Smooth muscle cell (in vitro differentiated cells): ENCODE measurements around the gene PLAA. TPM values are rescaled to one million over a fixed set of nuclear protein-coding genes. Genes with fewer than 3 reads are reported as not detected.

Experiments
- DNase-seq: peaks from one replicate; lab custom pipeline; 2025; ENCODE audit not compliant: unreplicated experiment; lab: John Stamatoyannopoulos, UW
- H2AFZ ChIP-seq: fragments of 200-600 bp; sonication (generic); 2 replicates; pipeline ENCODE4 v1.6.0; 2016; ENCODE audit warnings: antibody characterized with exemption, low read depth, mild to moderate bottlenecking
- H3F3A ChIP-seq: fragments of 200-600 bp; sonication (generic); 2 replicates; pipeline ENCODE4 v1.6.0; 2017; ENCODE audit warnings: antibody characterized with exemption, low read depth
- H3K27ac ChIP-seq: fragments of 200-600 bp; sonication (generic); 2 replicates; pipeline ENCODE4 v1.5.1; 2016; ENCODE audit warnings: low read depth, mild to moderate bottlenecking
- H3K27me3 ChIP-seq: fragments of 200-600 bp; sonication (generic); 2 replicates; pipeline ENCODE4 v1.6.1; 2016; ENCODE audit warnings: low read depth, mild to moderate bottlenecking
- H3K36me3 ChIP-seq: fragments of 200-600 bp; sonication (generic); 2 replicates; pipeline ENCODE4 v1.5.1; 2016; ENCODE audit warnings: low read depth
- H3K4me1 ChIP-seq: fragments of 200-600 bp; sonication (generic); 2 replicates; pipeline ENCODE4 v1.5.1; 2016; ENCODE audit warnings: low read depth
- H3K4me2 ChIP-seq: fragments of 200-600 bp; sonication (generic); 2 replicates; pipeline ENCODE4 v1.6.0; 2016; ENCODE audit warnings: mild to moderate bottlenecking
- H3K4me3 ChIP-seq: fragments of 200-600 bp; sonication (generic); 2 replicates; pipeline ENCODE4 v1.5.1; 2016; ENCODE audit warnings: mild to moderate bottlenecking
- H3K79me2 ChIP-seq: fragments of 200-600 bp; sonication (generic); 2 replicates; pipeline ENCODE4 v1.6.0; 2016; ENCODE audit warnings: low read depth, mild to moderate bottlenecking
- H3K9ac ChIP-seq: fragments of 200-600 bp; sonication (generic); 2 replicates; pipeline ENCODE4 v1.6.0; 2016; ENCODE audit warnings: low read depth
- H3K9me3 ChIP-seq: fragments of 200-600 bp; sonication (generic); replicated peaks from 2 replicates; pipeline ENCODE4 v1.5.1; 2016; ENCODE audit warnings: low read depth
- H4K20me1 ChIP-seq: fragments of 200-600 bp; sonication (generic); 2 replicates; pipeline ENCODE4 v1.6.0; 2016; ENCODE audit warnings: low read depth
- WGBS: methylation state at CpG from one replicate; pipeline ENCODE4 v1.1.7; 2016; ENCODE audit warnings: low lambda C conversion rate; 5-methylcytosine and 5-hydroxymethylcytosine counted together
- polyA plus RNA-seq: library from polyadenylated mRNA; unstranded; fragments of >200 nt; fragmentation: Nextera tagmentation; extraction: Ambion mirVana; gene quantifications from 2 replicates; pipeline ENCODE4 v1.2.1, GENCODE V29; 2016
- total RNA-seq: library from RNA; depleted of rRNA; stranded (reverse); fragments of >200 nt; gene quantifications from 2 replicates; pipeline ENCODE4 v1.2.3, GENCODE V29; 2014
- TF ChIP-seq, protein P1 (sequence below): fragments of 200-600 bp; sonication (generic); IDR thresholded peaks from 2 replicates; pipeline ENCODE4 v1.5.1; 2017; ENCODE audit warnings: borderline replicate concordance, mild to moderate bottlenecking, antibody characterized with exemption; ENCODE audit not compliant: insufficient read depth, poor library complexity, severe bottlenecking

The PLAA gene
- 30.3 and 37.7 TPM in 2 replicates for total RNA-seq
- 31.2 and 32.3 TPM in 2 replicates for polyA plus RNA-seq

DNA sequence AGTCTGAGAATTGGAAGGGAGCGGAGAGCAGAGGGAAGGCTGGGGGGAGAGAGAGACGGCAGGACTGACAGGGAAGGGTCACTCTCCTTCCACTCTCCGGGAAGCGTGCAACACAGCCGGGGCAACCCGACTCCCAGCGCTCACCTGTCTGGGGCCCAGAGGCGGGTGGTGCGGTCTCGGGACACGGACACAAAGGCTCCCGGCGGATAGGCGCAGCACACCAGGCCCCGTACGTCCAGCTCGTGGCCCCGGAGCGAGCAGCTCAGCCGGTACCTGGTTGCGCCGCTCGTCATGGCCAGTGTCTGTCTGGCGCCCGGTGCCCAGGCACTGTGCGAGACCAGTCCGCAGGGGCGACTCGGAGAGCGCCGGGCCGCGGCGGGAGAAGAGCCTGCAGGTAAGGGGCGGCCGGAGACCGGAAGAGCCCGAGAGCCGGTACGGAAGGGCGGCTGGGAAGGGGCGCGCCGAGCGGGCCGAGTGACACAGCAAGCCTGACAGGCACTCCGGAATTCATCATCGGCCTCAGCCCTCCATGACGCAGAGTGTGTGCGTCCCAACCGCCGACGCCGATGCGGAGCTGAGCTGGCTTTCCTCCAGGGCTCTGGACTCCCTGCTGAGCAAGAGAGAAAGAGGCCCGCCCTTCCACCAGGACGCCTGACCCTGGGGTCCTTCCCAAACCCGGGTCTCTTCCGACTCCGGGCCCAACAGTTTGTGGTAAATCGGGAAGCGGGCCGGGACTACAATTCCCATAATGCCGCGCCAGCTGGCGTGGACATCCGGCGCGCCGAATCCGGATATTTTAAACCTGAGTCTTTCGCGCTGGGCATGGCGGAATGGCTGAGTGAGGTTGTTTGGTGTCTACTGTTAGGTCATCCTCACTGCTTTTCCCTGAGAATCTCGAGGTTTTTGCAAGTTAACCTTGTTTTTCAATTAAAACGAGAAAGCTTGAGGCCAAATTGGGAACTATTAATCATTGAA is at the start of gene PLAA:
PLAA (minus strand) TSS at position 490 of the 975 bp plus-strand sequence; CDS start at position 293, 197 bp downstream.
- Histone ChIP-seq H3K4me2 (peak within 1 kb of the TSS; percentile 99), H2AFZ (peak within 1 kb of the TSS; percentile 94), H3K36me3 (no peaks in the 10 kb centered on the region), H3K4me3 (peak within 1 kb of the TSS; percentile 93), H3K79me2 (peaks cover 49% of the 10 kb centered on the region), H3K9ac (peak within 1 kb of the TSS; percentile 99), H3K27ac (peak within 1 kb of the TSS; percentile 99), H3F3A (no peaks in the 10 kb centered on the region), H3K27me3 (no peaks in the 10 kb centered on the region), H4K20me1 (peaks cover 22% of the 10 kb centered on the region), H3K4me1 (peaks cover 19% of the 10 kb centered on the region), H3K9me3 (no peaks in the 10 kb centered on the region)
- 1% methylated on average over 66 of the region's 76 CpGs for whole genome bisulfite sequencing
- TF ChIP-seq, protein P1, sequence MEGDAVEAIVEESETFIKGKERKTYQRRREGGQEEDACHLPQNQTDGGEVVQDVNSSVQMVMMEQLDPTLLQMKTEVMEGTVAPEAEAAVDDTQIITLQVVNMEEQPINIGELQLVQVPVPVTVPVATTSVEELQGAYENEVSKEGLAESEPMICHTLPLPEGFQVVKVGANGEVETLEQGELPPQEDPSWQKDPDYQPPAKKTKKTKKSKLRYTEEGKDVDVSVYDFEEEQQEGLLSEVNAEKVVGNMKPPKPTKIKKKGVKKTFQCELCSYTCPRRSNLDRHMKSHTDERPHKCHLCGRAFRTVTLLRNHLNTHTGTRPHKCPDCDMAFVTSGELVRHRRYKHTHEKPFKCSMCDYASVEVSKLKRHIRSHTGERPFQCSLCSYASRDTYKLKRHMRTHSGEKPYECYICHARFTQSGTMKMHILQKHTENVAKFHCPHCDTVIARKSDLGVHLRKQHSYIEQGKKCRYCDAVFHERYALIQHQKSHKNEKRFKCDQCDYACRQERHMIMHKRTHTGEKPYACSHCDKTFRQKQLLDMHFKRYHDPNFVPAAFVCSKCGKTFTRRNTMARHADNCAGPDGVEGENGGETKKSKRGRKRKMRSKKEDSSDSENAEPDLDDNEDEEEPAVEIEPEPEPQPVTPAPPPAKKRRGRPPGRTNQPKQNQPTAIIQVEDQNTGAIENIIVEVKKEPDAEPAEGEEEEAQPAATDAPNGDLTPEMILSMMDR = no peak
- peak; percentile 86 for DNase-seq

DNA sequence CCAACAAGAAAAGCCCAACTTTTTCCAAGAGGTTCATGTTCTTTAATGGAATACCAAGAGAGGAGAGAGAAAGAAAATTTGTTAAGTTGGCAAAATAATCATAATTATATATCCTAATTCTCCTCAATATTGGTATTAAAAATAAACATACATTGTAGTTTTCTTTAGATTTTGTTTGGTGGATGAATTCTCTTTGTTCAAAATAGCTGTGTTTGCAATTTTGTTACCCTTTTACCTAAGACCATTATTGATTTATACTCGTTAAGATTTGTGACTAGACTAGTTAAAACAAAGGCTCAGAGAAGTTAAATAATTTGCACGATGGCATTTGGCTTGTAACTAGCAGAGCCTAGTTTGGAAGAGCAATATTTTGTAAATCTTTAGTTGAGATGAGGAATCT is 48.8 kb upstream of the PLAA start:
- Histone ChIP-seq H2AFZ (no peak overlapping the region), H3K27ac (no peak overlapping the region), H3K4me3 (no peak overlapping the region), H3K4me1 (no peaks in the 10 kb centered on the region), H3K9me3 (no peaks in the 10 kb centered on the region), H3K79me2 (no peaks in the 10 kb centered on the region), H3K27me3 (no peaks in the 10 kb centered on the region), H3K9ac (no peak overlapping the region), H3F3A (no peaks in the 10 kb centered on the region), H3K36me3 (no peaks in the 10 kb centered on the region), H3K4me2 (no peak overlapping the region), H4K20me1 (no peaks in the 10 kb centered on the region)
- DNase-seq = no peak
- WGBS = 93% methylated on average over 2 of the region's 2 CpGs
- TF ChIP-seq, protein P1 = no peak

DNA sequence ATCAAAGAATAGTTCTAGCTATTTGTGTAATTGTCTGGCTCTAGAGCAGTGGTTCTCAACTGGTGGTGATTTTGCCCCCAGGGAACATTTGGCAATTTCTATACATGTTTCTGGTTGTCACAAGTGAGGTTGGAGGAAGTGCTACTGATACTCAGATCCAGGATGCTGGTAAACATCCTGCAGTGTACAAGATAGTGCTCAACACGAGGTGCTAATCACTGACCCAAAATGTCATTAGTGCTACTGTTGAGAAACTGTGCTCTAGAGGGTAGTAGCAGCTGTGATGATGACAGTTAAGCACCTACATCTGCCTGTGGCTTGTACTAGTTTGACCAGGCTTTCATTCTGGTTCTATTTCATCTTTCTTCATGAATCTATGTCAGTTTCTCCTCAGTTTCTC is 36.3 kb upstream of the PLAA start:
- Histone ChIP-seq H4K20me1 (no peaks in the 10 kb centered on the region), H3K36me3 (peaks cover 11% of the 10 kb centered on the region), H3K4me1 (no peaks in the 10 kb centered on the region), H3K9ac (no peak overlapping the region), H3K9me3 (no peaks in the 10 kb centered on the region), H3K4me2 (no peak overlapping the region), H3K27ac (no peak overlapping the region), H3K79me2 (no peaks in the 10 kb centered on the region), H3K4me3 (no peak overlapping the region), H3F3A (no peaks in the 10 kb centered on the region), H2AFZ (no peak overlapping the region), H3K27me3 (no peaks in the 10 kb centered on the region)
- 58% methylated on average over 1 of the region's 1 CpG for WGBS
- TF ChIP-seq, protein P1 = no peak
- DNase-seq = no peak
